ENCODE data around the gene PCDH9. TPM values are rescaled to one million over a fixed set of nuclear protein-coding genes. Genes with fewer than 3 reads are reported as not detected.

The PCDH9 gene
- total RNA-seq, 1 donor from 2014 or later: 5.1 TPM

GRCh38 chr13:66661336-66661735, 568.8 kb downstream of the PCDH9 start:
- H3K27me3 ChIP-seq: no peaks in the 10 kb centered on the region
- TF ChIP-seq CTCF (IDR thresholded peaks at IDR 0.05): no peak
- ATAC-seq: no peak

GRCh38 chr13:66660468-66660813, 569.7 kb downstream of the PCDH9 start:
- Histone ChIP-seq H3K27ac (no peak overlapping the region), H3K36me3 (no peaks in the 10 kb centered on the region), H3K4me3 (no peak overlapping the region), H3K27me3 (no peaks in the 10 kb centered on the region), H3K9me3 (no peaks in the 10 kb centered on the region), H3K4me1 (no peaks in the 10 kb centered on the region)
- intact Hi-C loops (cut with DNase I): no loop called here
- DNase-seq: no peak
- no peak for ATAC-seq
- TF ChIP-seq CTCF (IDR thresholded peaks at IDR 0.05): no peak

More at GRCh38 chr13:66661336-66661735, 568.8 kb downstream of the PCDH9 start:
- no peaks in the 10 kb centered on the region for H3K36me3 ChIP-seq
- H3K9me3 ChIP-seq: no peaks in the 10 kb centered on the region
- intact Hi-C loops (cut with DNase I): no loop called here
- no peak for DNase-seq
- no peak overlapping the region for H3K27ac ChIP-seq
- no peak overlapping the region for H3K4me3 ChIP-seq
- H3K4me1 ChIP-seq: no peaks in the 10 kb centered on the region

GRCh38 chr13:66659701-66660467, 570.3 kb downstream of the PCDH9 start:
- H3K9me3 ChIP-seq: no peaks in the 10 kb centered on the region
- H3K36me3 ChIP-seq: no peaks in the 10 kb centered on the region
- no peaks in the 10 kb centered on the region for H3K4me1 ChIP-seq
- intact Hi-C loops (cut with DNase I): no loop called here
- no peak for DNase-seq
- no peak overlapping the region for H3K4me3 ChIP-seq
- no peak overlapping the region for H3K27ac ChIP-seq
- no peaks in the 10 kb centered on the region for H3K27me3 ChIP-seq
- ATAC-seq: no peak
- TF ChIP-seq CTCF (IDR thresholded peaks at IDR 0.05): no peak

GRCh38 chr13:66659286-66659685, 570.9 kb downstream of the PCDH9 start:
- H3K36me3 ChIP-seq: no peaks in the 10 kb centered on the region
- intact Hi-C loops (cut with DNase I): no loop called here
- no peak overlapping the region for H3K4me3 ChIP-seq
- H3K4me1 ChIP-seq: no peaks in the 10 kb centered on the region
- no peaks in the 10 kb centered on the region for H3K27me3 ChIP-seq
- H3K9me3 ChIP-seq: no peaks in the 10 kb centered on the region
- no peak overlapping the region for H3K27ac ChIP-seq
- ATAC-seq (no peak), DNase-seq (no peak)
- no peak for TF ChIP-seq CTCF (IDR thresholded peaks at IDR 0.05)

GRCh38 chr13:66657165-66657881, 572.8 kb downstream of the PCDH9 start:
- DNase-seq (no peak), ATAC-seq (no peak)
- H3K36me3 ChIP-seq: no peaks in the 10 kb centered on the region
- no peak overlapping the region for H3K27ac ChIP-seq
- H3K9me3 ChIP-seq: no peaks in the 10 kb centered on the region
- intact Hi-C loops (cut with DNase I): no loop called here
- H3K4me3 ChIP-seq: no peak overlapping the region
- H3K4me1 ChIP-seq: no peaks in the 10 kb centered on the region
- H3K27me3 ChIP-seq: no peaks in the 10 kb centered on the region
- TF ChIP-seq CTCF (IDR thresholded peaks at IDR 0.05): no peak
